ENCODE data around the gene DUSP8. TPM values are rescaled to one million over a fixed set of nuclear protein-coding genes. Genes with fewer than 3 reads are reported as not detected.
A peak's percentile ranks its signal among the peaks of the same experiment; 100 is the strongest.

The DUSP8 gene
- total and polyA plus RNA-seq, 2 of the 8 experiments (the other 6 are each of a cell fraction or from before 2014, with no cell fraction given) = 2.8 to 3.6 TPM

DNA sequence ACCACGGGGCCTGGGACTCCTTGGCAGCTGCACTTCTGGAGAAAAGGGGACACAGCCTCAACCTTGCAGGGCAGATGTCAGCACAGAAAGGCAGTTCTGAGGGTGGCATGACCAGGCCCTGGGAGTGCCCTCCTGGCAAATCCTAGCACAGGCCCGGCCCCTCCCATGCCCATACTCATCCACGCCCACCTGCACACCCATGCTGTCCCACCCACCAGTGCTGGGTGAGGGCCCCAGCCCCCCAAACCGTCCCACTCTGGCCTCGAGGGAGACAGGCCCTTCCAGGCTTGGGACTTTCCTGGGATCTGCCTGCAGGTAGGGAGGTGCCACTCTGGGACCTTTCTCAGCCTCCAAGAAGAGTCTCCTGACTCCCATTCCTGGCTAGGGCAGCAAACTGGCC, 10.1 kb downstream of the DUSP8 start:
- CTCF ChIA-PET (ENCODE audit: partially characterized antibody) = interaction anchor here (0.6 to 2.6 kb wide), 3 partner anchors 13 to 513 kb away, joined by 3 to 11 read pairs (median 4); no protein-coding TSS in a partner anchor
- no peaks in the 10 kb centered on the region for H3K9me3 ChIP-seq (ENCODE audit: insufficient read depth in 2 of 2, low read depth in 1 of 2, low read length in 1 of 2)
- DNase-seq (ENCODE audit: low read depth in 1 of 2, low spot score in 2 of 2) = no peak

More for the DNA sequence above, 10.1 kb downstream of the DUSP8 start:
- Histone ChIP-seq H3K79me1 (ENCODE audit: low read depth, low read length) (no peaks in the 10 kb centered on the region), H3K4me3 (ENCODE audit: extremely low read depth in 1 of 4, insufficient read depth in 2 of 4, low read depth in 3 of 4, low read length in 4 of 4) (no peak overlapping the region), H3K4ac (replicated peaks; ENCODE audit: insufficient read length, low read depth, low read length) (no peak overlapping the region), H3K23me2 (ENCODE audit: low read depth, low read length) (no peaks in the 10 kb centered on the region), H3K4me2 (ENCODE audit: insufficient read depth in 1 of 2, low read depth in 2 of 2, low read length in 2 of 2) (no peak overlapping the region), H3K23ac (ENCODE audit: insufficient read length) (no peak overlapping the region), H4K20me1 (replicated peaks in 1 of 2; ENCODE audit: control insufficient read depth in 1 of 2, insufficient read depth in 2 of 2, low read length in 2 of 2) (peaks cover 0 to 23% of the 10 kb centered on the region in 2 experiments), H3K36me3 (ENCODE audit: control insufficient read depth in 2 of 4, insufficient read depth in 4 of 4, low read length in 3 of 4) (no peaks in the 10 kb centered on the region; a peak in 1 of 8 replicates), H3K4me1 (replicated peaks in 1 of 4; ENCODE audit: control insufficient read depth in 3 of 4, insufficient read depth in 4 of 4, low read length in 3 of 4) (peaks cover 8 to 47% (median 33%) of the 10 kb centered on the region in 4 experiments), H2BK15ac (ENCODE audit: low read length) (no peak overlapping the region), H4K91ac (replicated peaks; ENCODE audit: insufficient read length, low read length) (no peak overlapping the region), H3K18ac (ENCODE audit: extremely low read depth, low read length) (no peak overlapping the region), H2AFZ (ENCODE audit: low read length) (no peak overlapping the region), H4K5ac (ENCODE audit: insufficient read length, low read depth, low read length) (no peak overlapping the region), H3K56ac (replicated peaks; ENCODE audit: insufficient read length, low read depth, low read length) (no peak overlapping the region), H3K9ac (replicated peaks in 1 of 4; ENCODE audit: extremely low read depth in 1 of 4, low read depth in 3 of 4, low read length in 3 of 4) (no peak overlapping the region), H2BK20ac (ENCODE audit: low read length) (no peak overlapping the region), H2AK5ac (ENCODE audit: low read depth, low read length) (no peak overlapping the region), H2BK120ac (replicated peaks; ENCODE audit: low read depth, low read length) (no peak overlapping the region), H3K27ac (ENCODE audit: low read depth, low read length) (no peak overlapping the region), H4K8ac (ENCODE audit: extremely low read depth, insufficient read depth, low read length) (0 out of 2 replicates have a peak overlapping the region, but pooled peaks have one; percentile 42), H3K27me3 (replicated peaks in 1 of 4; ENCODE audit: control insufficient read depth in 3 of 4, extremely low read depth in 1 of 4, insufficient read depth in 3 of 4, low read length in 3 of 4) (peaks cover 9 to 27% (median 20%) of the 10 kb centered on the region in 4 experiments), H3K79me2 (ENCODE audit: control insufficient read depth in 1 of 2, insufficient read depth in 2 of 2, low read length in 2 of 2) (no peaks in the 10 kb centered on the region), H2BK5ac (ENCODE audit: low read depth, low read length) (no peak overlapping the region), H3K14ac (ENCODE audit: insufficient read length) (no peak overlapping the region), H2BK12ac (ENCODE audit: low read depth, low read length) (peak overlapping the region; percentile 39; the same call in 1 of the 2 replicates)
- WGBS, 2 experiments (ENCODE audit: extremely low coverage in 1 of 2, insufficient coverage in 1 of 2, insufficient read length in 1 of 2, insufficient replicate concordance in 2 of 2, low coverage in 1 of 2, low lambda C conversion rate in 2 of 2, missing lambda C conversion rate in 1 of 2) = 84% methylated on average over 5 of the region's 5 CpGs; no CpG with 5 or more reads in 1 of the 2 experiments
- TF ChIP-seq SAP30 (IDR thresholded peaks at IDR 0.05; ENCODE audit: insufficient read depth, insufficient replicate concordance, low read length) = no peak
- no peak for TF ChIP-seq TEAD4 (IDR thresholded peaks at IDR 0.05; ENCODE audit: low read depth, low read length)
- no peak for TF ChIP-seq SIN3A (conservative IDR thresholded peaks at IDR 0.05 in 1 of 2, IDR thresholded peaks at IDR 0.05 in 1 of 2; ENCODE audit: low read depth in 1 of 2, low read length in 2 of 2)
- no peak for TF ChIP-seq YY1 (IDR thresholded peaks at IDR 0.05; ENCODE audit: low read depth, low read length)
- no peak for TF ChIP-seq POU5F1 (IDR thresholded peaks at IDR 0.05; ENCODE audit: low read depth, low read length)
- no peak for TF ChIP-seq TAF7 (optimal IDR thresholded peaks at IDR 0.05; ENCODE audit: borderline replicate concordance, low read depth, low read length)
- no peak for TF ChIP-seq CBX8 (IDR thresholded peaks at IDR 0.05; ENCODE audit: borderline replicate concordance, low read depth, low read length)
- no peak for TF ChIP-seq CTBP2 (IDR thresholded peaks at IDR 0.05; ENCODE audit: borderline replicate concordance, insufficient read depth, insufficient read length, low read length)
- no peak for TF ChIP-seq MAFK (IDR thresholded peaks at IDR 0.05; ENCODE audit: low read depth, low read length)
- POLR2A ChIA-PET (ENCODE audit: partially characterized antibody) = interaction anchor here (1.6 to 7.0 kb wide), 2 partner anchors 9 to 14 kb away, joined by 3 to 60 read pairs; no protein-coding TSS in a partner anchor
- no peak for FAIRE-seq
